ENCODE measurements around the gene ESRRB. TPM values are rescaled to one million over a fixed set of nuclear protein-coding genes. Genes with fewer than 3 reads are reported as not detected.
A peak's percentile ranks its signal among the peaks of the same experiment; 100 is the strongest.

Gene ESRRB
- total RNA-seq, 1 experiment from 2014 or later = not detected

DNA sequence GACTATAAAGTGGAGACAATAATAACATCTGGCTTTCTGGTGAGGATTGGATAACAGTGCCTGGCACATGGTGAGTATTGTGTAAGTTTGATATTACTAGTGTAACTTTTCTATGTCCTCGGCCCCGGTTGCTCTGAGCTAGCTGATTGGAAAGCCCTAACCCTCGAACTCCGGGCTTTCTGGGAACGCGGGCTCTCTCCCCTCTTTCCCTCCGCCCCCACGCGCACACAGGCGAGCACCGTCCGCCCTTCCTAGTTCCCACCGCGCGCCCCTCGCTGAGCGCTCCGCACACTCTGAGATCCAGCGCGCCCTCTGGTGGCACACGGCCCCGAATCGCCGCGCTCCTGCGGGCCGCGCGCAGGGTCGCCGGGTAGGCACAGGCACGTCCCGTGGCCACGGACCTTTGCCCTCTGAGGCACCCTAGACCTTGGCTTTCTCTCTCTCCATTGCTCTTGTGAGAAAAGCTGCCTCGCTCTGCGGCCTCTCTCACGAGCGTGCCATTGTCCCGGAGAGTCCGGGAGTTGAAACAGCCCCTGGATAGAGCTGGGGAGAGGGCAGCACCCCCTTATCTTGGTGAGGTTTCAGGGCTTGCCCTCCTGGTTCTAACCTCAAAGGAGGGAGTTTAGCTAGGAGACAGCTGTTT, 23.2 kb upstream of the ESRRB start:
- peak; percentile 15 for DNase-seq (ENCODE audit: low read depth)

DNA sequence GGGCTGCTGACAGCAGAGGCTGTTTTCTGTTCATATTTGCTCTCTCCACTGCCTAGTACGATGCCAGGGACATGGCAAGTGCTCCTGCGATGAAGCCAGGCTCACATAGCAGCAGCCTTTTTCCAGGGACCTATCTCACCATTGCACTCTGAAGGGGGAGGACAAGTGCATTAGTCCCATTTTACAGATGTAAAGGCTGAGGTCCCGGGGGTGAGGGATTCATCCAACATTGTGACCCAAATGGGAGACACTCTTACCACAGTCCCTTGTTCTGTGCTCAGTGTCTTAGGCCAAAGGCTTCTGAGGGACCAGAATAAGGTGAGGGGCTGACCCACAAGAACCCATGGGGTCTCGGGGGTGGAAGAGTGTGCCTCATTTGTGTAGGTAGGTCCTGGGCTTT, 21.6 kb upstream of the ESRRB start:
- no peak for DNase-seq (ENCODE audit: low read depth)

DNA sequence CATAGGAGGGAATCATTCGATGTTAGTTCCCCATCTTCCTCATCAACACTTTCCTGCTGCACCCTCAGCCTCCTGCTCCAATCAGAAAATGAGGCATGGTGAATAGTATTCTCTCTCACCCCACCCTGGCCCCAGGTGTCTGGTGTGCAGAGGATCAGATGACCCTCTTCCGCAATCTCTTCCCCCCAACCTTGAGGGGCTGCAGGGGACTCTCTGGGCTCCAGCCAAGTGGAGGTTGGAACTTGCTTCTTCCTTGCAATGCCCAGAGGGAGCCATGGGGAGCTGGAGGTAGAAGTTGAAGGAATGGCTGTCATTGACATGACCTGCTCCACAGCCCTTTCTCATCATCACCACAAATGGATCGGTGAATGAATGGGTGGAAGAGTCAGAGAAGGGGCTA, 20.2 kb upstream of the ESRRB start:
- no peak for DNase-seq (ENCODE audit: low read depth)

DNA sequence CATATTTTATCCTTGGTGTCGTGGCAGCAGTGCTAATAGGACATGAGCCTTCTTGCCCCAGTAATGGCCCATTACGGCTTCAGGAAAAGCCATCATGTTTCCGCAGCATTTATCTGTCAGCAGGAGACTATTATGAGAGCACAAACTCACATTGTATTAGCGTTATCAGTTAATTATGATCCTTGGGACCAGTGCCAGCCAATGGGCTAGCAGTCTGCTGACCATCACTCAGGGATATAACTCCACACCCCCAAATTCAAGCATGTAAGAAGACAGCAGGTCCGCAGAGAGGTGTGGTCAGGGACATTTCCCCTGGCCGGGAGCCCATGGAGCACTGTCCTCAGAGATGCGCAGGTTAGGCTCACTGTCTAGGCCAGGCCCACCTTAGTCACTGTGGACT, 4.9 kb upstream of the ESRRB start:
- no peak for DNase-seq (ENCODE audit: low read depth)

DNA sequence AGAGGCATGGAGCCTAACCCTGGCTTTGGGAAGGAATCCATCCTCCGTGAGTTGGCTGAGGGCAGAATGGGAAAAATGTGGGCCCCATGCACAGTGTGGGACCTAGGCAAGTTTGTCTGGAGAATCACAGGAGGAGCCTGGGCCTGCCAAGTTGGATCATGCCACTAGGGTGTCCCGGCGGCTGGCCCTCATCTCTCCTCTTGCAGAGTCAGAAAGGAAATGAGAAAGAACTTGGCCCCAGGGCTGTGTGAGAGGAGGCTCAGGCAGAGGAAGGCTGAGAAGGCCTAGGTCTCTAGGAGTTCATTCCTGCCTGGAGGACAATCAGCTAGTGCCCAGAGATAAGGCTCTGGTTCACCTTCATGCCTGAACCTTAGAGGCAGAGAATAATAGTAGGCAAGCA, 2.5 kb upstream of the ESRRB start:
- no peak for DNase-seq (ENCODE audit: low read depth)

DNA sequence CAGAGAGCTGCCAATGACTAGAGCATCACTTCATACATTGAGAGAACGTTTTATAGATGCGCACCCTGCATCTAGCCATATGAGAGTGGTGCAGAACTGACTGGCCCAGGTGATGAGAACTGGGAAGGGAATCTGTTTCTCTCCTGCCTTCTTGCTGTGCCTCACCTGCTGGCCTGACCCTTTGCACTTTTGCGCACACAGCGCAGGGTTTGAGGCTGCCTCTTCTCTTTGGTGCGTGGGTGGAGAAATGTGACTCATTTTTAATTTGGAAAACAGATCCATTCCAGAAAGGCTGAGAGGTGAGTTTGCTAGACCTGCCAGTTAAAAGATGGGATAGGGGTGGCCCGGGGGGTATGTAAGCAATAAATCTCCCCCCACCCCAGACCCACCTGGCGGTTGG, 453 bp upstream of the ESRRB start:
- DNase-seq (ENCODE audit: low read depth) = no peak

DNA sequence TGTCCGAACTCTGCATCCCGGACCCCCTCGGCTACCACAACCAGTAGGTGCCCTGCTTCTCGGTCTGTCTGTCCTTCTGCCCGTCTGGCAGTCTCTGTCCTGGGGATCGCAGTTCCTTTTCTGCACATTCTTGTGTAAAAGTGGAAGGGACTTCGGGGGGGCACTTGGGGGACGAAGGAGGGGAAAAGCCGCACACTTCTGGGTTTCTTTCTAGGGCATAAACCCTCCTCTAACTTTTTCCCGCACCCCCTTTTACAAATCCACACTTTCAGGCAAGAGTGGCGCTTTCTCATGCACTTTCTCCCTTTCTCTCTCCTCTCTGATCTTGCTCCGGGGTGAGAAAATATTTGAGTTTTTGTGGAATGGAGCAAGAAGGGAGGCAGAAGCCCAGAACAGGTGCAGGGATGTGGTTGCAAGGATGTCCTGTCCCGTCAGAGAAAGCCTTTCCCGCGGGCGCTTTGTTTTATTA, 506 bp downstream of the ESRRB start:
- no peak for DNase-seq (ENCODE audit: low read depth)

DNA sequence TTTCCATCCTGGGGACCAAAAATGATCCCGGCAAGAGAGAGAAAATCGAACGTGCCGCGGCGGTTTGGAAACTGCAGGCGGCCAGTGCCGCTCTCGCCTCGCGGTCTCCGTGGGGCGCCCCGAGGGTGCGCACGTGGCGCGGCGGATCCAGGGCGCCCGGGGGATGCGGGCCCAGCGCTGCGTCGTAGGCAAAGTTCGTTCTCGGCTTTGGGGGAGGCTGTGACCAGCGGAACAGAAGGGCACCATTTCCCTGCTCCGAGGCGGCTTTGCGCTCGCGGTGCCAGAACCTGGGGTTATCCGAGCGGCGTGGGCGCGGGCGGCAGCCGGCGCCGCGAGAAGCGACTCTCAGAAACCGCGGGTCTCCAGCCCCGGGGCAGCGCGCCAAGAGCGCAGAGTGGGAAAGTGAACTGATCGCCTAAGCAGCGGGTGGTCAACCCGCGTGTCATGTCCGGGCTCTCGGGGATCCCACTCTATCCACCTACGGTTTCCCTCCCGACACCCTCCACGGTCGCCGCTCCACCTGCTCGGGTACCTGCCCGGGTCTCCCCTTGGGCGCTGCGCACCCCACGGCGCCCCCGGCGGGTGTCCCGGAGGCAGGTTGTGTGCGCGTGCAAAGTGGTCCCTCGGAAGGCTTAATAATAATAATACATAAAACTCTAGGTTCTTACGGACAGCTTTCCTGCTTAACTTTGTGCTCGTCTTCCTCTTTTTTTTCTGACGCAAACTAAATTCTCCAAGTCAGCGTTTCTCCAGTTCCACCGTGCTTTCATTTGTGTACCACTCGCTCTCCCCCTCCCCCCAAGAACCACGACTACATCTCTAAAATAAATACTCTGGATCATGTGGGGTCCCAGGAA, 1.2 kb downstream of the ESRRB start:
- no peak for DNase-seq (ENCODE audit: low read depth)

DNA sequence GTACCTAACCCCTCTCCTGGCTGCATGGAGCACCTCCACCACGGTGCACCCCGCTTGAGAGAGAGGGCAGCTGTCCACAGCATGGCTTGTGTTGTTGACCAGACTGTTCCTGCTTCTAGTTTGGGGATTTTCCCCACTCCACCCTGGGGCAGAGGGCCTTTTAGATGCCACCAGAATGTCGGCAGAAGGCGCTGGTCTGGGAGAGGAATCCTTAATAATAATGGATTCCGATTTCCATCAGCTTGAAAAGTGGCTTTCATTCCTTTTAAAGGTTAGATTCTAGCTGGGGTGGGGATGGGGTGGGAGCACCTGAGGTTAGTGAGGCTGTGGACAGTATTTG, 1.8 kb downstream of the ESRRB start:
- no peak for DNase-seq (ENCODE audit: low read depth)

DNA sequence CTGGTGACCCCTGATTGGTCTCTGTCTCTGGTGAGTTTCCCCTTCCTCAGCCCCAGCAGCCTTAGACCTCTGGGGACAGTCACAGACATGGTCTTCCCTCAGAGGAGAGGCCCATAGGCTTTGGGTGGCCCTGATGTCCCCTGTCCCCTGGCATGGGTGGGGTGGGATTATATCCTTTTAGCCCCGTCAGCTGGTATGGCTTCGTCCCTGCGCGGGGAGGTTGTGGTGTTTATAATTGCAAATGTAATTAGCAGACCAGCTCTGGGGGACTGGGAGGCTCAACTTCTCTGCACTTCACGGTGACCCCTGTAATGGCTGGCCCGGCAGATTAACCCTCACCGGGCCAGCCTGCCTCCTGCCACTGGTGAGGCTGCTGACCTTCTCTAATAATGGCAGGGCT, 5.1 kb downstream of the ESRRB start:
- DNase-seq (ENCODE audit: low read depth) = no peak

DNA sequence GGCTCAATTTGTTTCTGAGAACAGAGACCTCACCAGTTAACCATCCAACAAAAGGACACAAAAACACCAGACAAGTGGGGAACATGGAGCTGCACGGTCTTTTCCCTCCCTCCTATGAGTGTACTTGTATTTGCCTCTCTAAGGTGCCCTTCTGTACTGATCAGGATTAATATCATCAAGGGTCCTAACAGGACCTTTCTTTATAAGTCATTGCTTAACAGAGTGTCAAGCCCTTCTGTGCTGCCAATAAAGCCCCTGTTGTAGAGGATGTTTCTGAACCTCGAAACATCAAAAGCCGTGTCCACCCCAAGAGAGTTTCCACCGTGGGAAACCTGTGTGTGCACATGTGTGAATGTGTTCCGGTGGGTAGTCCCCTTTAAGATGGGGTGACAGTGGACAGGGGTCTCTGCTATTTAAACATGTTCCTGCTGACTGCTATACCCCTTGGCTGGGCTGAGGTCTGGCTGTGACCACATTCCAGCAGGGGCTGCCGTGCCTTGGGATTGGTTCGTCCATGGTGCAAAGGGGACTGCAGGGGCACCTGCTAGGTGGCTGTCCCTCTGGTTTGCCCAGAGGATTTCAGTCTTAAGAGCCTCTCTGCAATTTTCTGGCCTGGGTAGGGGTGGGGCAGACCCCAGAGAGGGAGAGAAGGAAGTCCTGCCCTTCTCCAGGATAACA, 6.0 kb downstream of the ESRRB start:
- no peak for DNase-seq (ENCODE audit: low read depth)

DNA sequence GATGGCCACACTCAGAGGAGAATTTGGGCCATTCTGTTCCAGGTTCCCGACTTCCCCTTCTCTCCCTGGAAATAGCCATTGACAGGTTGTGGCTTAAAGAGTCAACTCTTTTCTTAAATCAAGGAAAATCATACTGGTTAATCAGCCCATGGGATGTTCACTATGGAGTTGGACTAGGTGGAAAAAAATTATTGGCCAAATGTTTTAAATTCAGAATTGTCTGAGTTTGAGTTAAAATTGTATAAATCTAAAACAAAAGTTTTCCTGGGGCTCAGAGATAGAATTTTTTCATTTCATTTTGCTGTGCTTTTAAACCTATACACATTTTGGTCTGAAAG, 6.5 kb downstream of the ESRRB start:
- DNase-seq (ENCODE audit: low read depth) = no peak

DNA sequence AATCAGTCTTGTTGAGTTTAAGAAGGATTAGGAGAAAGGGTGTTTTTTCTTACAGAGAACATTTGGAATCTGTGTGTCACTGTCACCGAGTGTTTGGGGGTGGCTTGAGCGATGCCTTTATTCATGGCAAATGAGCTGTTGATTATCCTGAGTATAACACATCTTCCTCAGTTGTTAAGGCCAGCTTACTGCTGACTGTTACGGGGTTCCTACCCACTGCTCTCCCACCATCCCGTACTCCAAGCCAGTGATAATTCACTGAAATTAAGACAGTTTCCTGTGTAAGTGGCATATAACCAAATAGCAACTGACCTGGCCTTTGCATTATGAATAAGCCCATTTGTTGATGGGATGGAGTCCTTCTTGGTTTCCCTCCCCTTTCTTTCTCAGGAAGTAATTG, 9.5 kb downstream of the ESRRB start:
- no peak for DNase-seq (ENCODE audit: low read depth)

DNA sequence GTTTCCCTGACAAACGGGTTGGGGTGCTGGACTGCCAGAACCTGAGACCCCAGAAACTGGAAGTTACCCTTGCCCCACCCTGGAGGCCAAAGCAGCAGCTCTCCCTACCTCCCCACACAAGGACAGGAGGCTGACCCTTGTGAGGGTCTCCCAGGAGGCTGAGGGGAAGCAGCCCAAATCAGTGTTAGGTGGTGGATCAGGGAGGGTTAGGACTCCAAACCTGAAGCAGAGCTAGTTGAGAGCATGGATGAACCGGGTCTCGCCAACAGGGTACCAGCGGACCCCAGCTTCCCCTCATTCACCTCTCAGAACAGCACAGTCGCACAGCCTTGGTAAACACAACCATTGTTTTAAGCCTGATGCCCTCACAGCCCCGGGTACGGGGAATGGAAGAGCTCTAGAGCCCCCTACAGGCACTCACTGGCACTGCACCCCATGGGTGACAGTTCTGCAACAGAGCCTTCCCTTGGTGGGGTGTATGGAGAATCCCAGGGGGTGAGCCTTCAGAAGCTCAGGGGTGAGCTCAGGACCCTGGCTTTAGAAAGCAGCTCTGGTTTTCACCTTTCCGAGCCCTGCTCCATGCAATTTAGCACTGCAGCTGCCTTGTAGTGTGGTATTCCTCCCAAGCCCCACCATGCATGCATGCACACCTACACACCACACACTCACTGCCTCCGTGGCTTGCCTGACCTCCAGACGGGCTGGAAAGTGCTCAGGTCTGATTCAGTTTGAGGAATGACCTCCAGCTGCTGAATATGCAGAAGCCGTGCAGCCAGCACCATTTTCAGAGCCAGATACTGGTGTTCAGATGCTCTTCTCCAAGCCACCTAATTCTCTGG, 11.2 kb downstream of the ESRRB start:
- peak; percentile 60 for DNase-seq (ENCODE audit: low read depth)

DNA sequence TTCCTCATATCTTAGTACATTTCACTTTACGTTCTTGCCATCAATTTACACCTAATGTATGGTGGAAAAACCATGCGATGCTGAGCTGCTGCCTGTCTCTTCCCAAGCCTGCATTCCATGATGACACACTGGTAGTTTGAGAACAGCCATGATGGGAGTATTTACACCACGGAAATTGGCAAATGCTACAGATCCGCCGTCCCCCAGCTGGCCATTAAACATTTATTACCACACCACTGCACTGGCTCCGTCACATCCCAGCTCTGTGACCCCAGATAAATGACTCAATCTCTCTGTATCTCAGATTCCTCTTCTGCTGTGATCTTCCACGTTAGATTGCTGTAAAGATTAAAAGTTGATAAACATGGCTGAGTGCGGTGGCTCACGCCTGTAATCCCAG, 13.9 kb downstream of the ESRRB start:
- DNase-seq (ENCODE audit: low read depth) = no peak

DNA sequence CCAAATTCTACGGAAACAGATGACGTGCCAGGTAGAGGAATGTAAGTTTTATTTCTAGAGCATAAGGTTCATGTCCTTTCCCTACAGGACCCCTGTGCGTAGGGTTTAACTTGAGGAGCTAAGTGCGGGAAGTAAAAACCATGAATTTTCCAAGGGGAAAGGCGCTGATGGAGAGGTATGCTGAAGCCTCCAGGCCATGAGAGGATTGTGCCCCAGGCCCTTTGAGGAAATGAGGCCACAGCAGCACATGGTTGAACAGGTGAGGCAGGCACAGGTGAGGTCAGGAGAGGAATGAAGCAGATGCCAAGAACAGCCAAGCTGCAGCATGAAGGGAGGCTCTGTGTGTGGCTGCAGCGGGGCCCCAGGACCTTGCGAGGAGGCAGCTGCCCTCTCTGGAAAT, 14.7 kb downstream of the ESRRB start:
- DNase-seq (ENCODE audit: low read depth) = no peak

DNA sequence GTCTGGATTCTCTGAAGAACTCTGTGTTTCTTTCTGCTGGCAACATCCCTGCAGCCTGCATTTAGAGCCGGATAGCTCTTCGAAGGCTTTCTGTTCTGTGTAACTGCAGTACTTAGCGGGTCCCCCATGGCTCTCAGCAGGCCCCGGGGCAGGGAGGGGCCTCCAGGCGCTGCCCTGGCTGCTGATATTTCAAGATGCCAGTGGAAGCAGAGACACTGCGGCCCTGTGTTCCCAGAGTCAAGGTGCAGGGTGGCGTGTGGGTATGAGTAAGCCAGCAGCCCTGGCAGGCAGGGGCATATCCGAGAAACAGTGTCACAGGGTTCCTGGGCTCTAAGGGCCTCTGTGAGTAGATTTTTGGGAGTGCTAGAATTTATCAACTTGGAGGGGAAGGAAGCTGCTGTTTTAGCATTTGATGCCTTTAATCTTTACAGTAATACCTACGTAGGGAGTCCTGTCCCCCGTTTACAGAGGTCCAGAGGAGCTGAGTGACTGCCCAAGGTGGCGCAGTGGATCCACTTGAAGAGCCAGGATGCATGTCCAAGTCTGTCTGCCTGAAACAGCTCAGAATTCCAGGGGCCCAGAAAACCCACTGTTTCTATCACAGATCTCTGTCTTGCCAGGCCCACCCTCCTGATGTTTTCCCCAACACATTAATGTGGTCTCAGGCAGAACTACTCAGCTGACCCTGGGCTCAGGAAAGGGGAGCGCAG, 16.2 kb downstream of the ESRRB start:
- no peak for DNase-seq (ENCODE audit: low read depth)

DNA sequence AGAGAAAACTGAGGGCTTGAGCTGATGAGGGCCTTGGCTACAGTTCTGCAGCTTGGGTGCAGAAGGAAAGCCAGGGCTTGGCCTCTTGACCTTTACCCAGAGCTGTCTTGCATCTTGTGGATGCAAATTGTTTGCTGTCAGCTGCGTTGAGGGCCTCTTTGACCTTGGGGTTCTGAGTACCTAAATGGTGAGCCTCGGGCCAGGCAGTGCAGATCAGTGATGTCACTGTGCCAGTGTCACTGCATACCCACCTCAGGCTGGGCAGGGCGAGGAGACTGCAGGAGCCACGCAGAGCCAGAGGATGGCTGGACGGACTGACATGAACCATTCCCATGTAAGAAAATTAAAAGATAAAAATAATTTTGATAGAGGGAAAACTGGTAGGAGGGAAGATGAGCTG, 18.6 kb downstream of the ESRRB start:
- no peak for DNase-seq (ENCODE audit: low read depth)

DNA sequence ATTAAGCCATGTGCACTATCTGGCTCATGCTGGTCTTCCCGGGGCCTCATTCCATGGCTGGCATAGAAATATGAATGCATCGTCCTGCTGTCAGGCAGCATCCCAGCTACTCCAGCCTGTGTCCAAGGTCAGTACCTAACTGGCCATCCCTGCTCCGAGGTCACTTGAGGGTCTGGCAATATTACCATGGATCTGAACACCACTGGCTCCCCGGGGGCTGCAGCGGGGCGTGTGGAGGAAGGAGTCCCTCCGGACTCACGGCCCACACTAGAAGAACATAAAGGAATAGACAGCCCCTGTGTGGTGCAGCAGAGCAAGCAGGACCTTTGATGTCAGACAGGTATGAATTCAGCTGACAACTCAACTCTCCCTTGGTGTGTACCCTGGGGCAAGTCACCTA, 19.2 kb downstream of the ESRRB start:
- DNase-seq (ENCODE audit: low read depth) = no peak

DNA sequence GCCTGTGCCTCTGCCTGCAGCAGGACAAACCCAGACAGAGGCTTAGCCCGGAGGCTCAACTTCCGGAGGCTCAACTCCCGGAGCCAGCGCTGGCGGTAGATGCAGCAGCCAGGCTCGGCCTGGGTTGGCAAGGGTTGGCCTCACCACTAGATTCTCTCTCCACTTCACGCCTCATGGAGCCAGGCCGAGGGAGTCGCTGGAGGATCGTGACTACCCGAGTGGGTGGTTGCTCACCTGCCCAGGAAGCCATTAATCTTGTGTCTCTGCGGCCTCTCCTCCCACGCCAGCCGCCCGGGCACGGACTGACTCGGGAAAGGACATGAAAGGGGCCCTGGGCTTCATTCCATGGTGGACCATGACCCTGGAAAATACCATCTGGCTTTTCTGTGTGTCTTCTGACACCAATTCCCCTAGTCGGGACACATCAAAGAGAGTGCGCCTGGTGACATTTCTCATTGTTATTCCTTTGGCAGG, 20.8 kb downstream of the ESRRB start:
- DNase-seq (ENCODE audit: low read depth) = no peak

DNA sequence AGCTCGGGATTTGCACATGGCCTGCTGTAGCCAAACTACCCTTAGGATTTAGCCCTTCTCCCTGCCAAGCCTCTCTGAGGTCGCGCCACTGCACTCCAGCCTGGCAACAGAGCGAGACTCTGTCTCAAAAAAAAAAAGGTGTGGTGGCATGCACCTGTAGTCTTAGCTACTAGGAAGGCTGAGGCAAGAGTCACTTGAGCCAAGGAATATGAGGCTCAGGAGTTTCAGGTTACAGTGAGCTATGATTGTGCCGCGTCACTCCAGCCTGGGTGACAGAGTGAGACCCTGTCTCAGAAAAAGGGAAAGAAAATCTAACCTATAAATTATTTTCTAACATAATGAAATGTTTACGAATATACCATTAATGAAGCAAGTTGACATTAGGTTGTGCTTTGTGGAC, 29.7 kb downstream of the ESRRB start:
- no peak for DNase-seq (ENCODE audit: low read depth)

Data from LHCN-M2 (cell line).